ENCODE data around the gene MAPK11.

The MAPK11 gene

GRCh38 chr22:50316114-50317065 lies 46.2 kb upstream of the MAPK11 start:
- H3K4me3 ChIP-seq (ENCODE audit: low read depth, low read length) = no peak overlapping the region
- TF ChIP-seq CTCF (IDR thresholded peaks at IDR 0.05; ENCODE audit: borderline replicate concordance, insufficient read depth, low read depth, low read length) = no peak

- peak overlapping the region; percentile 68 for H3K4me3 ChIP-seq (ENCODE audit: low read depth, low read length)
- no peak for TF ChIP-seq CTCF (IDR thresholded peaks at IDR 0.05; ENCODE audit: borderline replicate concordance, insufficient read depth, low read depth, low read length)
Measured at GRCh38 chr22:50315289-50316113, 45.3 kb upstream of the MAPK11 start.

- peak overlapping the region; percentile 68 for H3K4me3 ChIP-seq (ENCODE audit: low read depth, low read length)
- no peak for TF ChIP-seq CTCF (IDR thresholded peaks at IDR 0.05; ENCODE audit: borderline replicate concordance, insufficient read depth, low read depth, low read length)
Measured at GRCh38 chr22:50314455-50315288, 44.5 kb upstream of the MAPK11 start.

GRCh38 chr22:50314081-50314454 lies 43.9 kb upstream of the MAPK11 start:
- TF ChIP-seq CTCF (IDR thresholded peaks at IDR 0.05; ENCODE audit: borderline replicate concordance, insufficient read depth, low read depth, low read length) = no peak
- peak overlapping the region; percentile 68 for H3K4me3 ChIP-seq (ENCODE audit: low read depth, low read length)

- H3K4me3 ChIP-seq (ENCODE audit: low read depth, low read length) = peak overlapping the region; percentile 68
- no peak for TF ChIP-seq CTCF (IDR thresholded peaks at IDR 0.05; ENCODE audit: borderline replicate concordance, insufficient read depth, low read depth, low read length)
Measured at GRCh38 chr22:50313600-50313999, 43.4 kb upstream of the MAPK11 start.

- H3K4me3 ChIP-seq (ENCODE audit: low read depth, low read length) = no peak overlapping the region
Measured at GRCh38 chr22:50313021-50313420, 42.8 kb upstream of the MAPK11 start.

More at GRCh38 chr22:50313021-50313420, 42.8 kb upstream of the MAPK11 start:
- no peak for TF ChIP-seq CTCF (IDR thresholded peaks at IDR 0.05; ENCODE audit: borderline replicate concordance, insufficient read depth, low read depth, low read length)

Data from GM12875 (cell line).